Measurements from ENCODE around the gene ELK1.
A peak's percentile ranks its signal among the peaks of the same experiment; 100 is the strongest.
"Not testable (repeated sequence)": the region's sequence is repeated elsewhere in the genome, so short reads cannot be mapped to it uniquely, and the experiment has no call there.

ELK1 gene, protein sequence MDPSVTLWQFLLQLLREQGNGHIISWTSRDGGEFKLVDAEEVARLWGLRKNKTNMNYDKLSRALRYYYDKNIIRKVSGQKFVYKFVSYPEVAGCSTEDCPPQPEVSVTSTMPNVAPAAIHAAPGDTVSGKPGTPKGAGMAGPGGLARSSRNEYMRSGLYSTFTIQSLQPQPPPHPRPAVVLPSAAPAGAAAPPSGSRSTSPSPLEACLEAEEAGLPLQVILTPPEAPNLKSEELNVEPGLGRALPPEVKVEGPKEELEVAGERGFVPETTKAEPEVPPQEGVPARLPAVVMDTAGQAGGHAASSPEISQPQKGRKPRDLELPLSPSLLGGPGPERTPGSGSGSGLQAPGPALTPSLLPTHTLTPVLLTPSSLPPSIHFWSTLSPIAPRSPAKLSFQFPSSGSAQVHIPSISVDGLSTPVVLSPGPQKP

DNA sequence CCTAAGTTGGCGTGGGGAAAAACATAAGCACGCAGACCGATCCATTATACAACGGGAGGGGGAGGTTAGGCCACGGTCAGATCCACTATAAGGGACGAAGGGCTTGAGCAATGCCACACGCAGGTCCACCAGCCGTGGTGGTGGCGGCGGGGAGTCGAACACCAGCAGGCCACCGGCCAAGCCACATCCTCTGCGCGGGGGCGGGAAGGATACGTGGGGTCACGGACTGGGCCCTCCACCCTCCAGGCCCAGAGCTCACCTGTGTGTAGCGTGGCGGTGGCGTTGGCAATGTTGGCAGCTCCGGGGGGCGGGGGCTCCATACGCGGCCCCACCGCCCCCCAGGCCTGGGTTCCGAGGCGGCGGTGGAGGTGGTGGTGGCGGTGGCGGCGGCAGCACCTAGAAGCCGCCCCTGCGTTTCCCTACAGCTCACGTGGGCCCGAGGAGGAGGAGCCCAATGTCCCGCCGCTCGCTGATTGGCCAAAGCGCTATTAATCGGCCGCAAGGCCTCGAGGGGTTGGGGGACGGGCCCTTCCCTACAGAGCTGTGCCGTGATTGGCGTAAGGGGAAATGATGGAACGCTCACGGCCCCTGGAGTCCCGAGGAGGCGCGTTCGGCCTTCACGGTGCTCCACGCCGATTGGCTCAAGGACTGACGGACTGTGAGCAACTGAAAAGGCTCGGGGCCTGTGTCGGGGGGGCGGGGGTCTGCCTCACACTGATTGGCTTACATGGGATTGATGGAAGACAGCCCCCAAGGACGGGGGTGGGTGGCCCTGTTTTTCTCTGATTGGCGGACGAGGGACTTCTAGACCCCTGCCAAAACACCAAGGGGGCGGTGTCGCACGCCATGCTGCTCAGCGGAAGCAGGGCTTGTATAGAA, at the start of gene ELK1:
ELK1 (minus strand) TSS at position 400 of the 879 bp plus-strand sequence. CDS start 9,122 bp downstream, outside the sequence.
- peak; percentile 94 for DNase-seq (ENCODE audit: low spot score)

- no peak for DNase-seq (ENCODE audit: low spot score)
These were observed 46.8 kb upstream of the ELK1 start for GRCh38 chrX:47697181-47697580.

GRCh38 chrX:47690175-47690574, 39.8 kb upstream of the ELK1 start:
- DNase-seq (ENCODE audit: low spot score), result no peak

DNA sequence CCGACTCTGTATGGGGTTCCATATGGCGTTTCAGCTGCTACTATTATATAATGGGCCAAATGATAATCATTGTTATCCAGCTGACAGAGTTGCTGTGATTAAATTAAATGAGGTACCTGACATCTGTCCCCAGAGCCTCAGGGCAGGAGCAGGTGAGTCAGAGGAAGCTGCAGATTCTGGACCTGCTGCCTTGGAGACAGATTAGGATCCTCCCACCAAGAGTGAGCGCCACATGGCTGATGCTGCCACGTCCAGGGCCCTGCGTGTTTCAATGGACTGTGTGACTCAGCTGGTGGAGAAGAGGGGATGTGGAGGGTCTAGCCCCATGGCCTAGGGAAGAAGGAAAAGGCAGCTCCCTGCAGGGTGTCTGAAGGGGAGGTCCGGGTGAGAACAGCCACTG, 36.9 kb upstream of the ELK1 start:
- no peak for DNase-seq (ENCODE audit: low spot score)

GRCh38 chrX:47683829-47684205, 33.5 kb upstream of the ELK1 start:
- no peak for DNase-seq (ENCODE audit: low spot score)

- no peak for DNase-seq (ENCODE audit: low spot score)
These were observed 32.9 kb upstream of the ELK1 start for GRCh38 chrX:47683184-47683828.

GRCh38 chrX:47675959-47676859, 25.8 kb upstream of the ELK1 start:
- not testable (repeated sequence) for DNase-seq (ENCODE audit: low spot score)

DNA sequence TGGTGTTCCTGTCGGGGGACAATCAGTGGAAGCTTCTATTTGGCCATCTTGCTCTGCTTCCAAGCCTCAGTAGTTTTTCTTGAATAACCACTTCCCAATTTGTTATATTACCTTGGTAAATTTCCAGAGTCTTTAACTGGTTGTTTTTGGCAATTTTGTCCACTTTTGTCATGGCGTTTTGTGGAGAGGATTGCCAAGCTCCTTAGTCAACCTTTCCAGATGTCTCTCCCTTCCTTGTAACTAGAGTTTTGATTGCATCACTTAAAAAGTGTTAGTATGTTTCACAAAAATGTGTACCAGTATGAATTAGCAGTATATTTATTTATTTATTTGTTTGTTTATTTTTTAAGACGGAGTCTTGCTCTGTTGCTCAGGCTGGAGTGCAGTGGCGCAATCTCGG, 24.4 kb upstream of the ELK1 start:
- DNase-seq (ENCODE audit: low spot score), result no peak

GRCh38 chrX:47665797-47666196, 15.4 kb upstream of the ELK1 start:
- not testable (repeated sequence) for DNase-seq (ENCODE audit: low spot score)

GRCh38 chrX:47664737-47665136, 14.4 kb upstream of the ELK1 start:
- no peak for DNase-seq (ENCODE audit: low spot score)

- no peak for DNase-seq (ENCODE audit: low spot score)
These were observed 11.8 kb upstream of the ELK1 start for GRCh38 chrX:47662144-47662657.

DNA sequence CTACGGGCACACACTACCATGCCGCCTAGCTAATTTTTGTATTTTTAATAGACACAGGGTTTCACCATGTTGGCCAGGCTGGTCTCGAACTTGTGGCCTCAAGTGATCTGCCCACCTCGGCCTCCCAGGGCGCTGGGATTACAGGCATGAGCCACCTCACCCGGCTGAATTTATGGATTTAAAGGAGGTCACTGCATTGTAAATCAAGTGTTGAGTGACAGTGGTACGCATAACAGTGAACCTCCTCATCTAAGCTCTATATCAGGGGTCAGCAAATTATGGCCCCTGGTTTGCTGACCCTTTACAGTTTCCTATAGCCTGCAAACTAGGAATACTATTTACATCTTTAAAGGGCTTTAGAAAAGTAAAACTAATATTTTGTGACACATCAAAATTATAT, 11.2 kb upstream of the ELK1 start:
- no peak for DNase-seq (ENCODE audit: low spot score)

DNA sequence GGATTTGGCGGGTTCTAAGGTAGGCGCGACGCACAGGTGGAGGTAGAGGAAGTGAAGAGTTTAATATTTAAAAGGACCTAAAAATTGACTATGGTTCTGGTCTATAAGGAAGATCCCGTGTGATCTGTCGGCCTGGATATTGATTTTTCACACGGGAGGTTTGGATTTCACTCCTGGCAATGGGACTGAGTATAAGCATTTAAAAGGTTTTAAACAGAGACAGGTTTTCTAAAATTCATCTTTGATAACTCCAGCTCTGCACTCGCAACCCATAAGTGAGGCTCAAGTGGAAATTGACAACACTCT, 9.0 kb upstream of the ELK1 start:
- no peak for DNase-seq (ENCODE audit: low spot score)

DNA sequence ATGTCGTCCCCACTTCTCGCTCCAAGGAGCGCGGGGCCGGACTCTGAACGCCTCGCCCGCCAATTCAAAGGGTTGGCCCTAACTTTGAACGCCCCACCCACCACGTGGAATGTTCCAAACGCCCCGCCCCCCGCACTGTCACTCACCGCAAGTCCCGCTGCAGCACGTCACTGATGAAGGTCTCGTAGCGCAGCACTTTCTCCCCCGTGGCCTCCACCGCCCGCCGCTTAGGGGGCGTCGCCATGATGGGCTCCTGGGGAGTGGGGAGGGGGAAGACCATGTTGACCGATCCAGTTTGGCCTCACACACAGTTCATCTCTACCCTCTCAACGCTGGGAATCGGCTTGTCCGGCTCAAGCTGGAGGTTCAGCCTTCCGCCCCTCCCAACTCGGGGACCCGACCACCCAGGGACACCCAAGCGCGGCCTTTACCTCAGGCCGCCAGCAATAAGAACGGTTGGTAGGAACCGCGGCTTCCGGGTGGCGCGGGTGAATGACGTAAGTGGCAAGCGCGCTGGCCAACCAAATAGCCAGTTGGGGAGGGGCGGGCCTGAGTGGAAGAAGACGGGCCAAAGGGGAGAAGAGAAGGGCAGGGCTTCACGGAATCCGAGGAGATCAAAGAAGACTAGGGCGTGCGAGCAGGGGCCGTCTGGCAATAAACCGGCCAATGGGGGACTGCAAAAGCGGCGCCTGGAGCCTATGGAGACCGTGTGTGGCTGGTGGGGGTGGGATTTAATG, 8.5 kb upstream of the ELK1 start, which contains the start of gene UXT:
UXT (minus strand) TSS at position 497 of the 737 bp plus-strand sequence; CDS start at position 244, 253 bp downstream.
- DNase-seq (ENCODE audit: low spot score), result peak; percentile 88

DNA sequence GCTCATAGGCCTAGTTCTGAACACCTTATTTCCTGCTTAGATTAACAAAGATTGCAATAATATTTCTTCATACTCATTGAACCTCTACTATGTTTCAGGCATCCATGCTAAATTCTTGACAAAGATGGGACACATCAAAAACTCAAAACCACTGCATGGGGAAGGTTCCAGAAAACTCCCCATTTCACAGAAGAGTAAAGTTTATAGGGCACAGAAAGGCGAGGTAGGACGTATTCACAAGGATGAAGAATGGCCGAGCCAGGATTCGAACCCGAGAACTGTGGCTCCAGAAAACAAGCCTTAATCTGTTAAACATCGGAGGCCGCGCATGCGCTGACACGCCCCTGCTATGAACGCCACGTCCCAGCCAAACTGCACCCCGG, 7.9 kb upstream of the ELK1 start:
- no peak for DNase-seq (ENCODE audit: low spot score)

DNA sequence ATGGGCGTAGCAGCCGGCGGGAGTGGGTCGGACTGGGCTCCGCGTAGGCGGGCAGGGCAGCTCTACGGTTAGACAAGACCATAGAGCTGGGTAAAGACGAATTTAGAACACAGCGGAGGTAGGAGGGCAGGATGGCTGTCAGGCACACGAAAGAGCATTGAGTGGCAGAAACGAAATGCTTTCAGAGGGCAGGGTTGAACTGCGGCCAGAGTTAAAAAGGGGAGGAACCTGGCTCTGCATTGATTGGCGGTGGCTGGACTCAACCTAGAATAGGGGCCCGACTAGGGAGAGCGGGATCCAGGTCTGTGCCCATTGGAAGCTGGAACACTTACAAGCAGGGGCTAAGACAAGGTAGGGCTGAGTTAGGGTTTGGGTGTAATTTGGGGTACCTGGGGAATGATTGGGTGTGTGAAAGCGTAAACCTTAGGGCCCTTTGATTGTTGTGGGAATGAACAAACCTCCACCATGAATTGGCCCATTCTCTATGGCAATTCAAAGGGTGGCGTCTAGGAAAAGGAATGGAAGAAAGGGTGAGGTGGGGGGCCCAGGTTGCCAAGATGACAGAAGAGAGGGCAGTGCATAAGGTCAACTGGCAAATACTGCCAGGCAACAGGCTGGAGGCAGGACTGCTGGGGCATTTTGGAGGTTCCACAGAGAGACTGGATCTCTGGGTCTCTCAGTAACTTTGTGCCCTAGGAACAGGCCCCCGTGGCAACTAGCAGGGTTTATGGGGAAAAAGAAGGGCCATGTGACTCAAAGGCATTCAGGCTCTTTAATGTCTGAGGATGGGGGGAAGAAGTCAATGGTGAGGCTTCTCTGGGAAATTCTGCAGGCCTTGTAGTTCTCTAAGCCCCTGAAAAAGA, 911 bp upstream of the ELK1 start:
- DNase-seq (ENCODE audit: low spot score), result no peak

- DNase-seq (ENCODE audit: low spot score), result no peak
These were observed 591 bp downstream of the ELK1 start for GRCh38 chrX:47649781-47650163.

DNA sequence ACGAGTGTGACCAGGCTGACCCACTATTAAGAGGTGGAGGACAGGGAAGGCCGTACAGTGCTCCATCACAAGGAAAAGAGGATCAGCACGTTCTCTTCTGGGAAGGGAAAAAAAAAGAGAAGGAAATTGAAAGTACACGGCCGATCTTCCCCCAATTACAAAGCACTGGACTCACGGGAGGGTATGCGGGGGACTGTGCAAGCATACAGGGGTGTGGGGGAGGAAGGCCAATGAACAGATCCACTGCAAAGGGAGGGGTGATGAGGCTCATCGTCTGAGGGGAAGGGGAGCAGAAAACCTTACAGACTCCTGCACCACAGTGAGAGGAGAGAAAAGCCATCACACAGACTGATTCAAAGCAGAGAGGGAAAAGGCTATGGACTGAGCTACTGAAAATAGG, 1.1 kb downstream of the ELK1 start:
- no peak for DNase-seq (ENCODE audit: low spot score)

GRCh38 chrX:47648376-47648775, 2.0 kb downstream of the ELK1 start:
- DNase-seq (ENCODE audit: low spot score), result no peak

DNA sequence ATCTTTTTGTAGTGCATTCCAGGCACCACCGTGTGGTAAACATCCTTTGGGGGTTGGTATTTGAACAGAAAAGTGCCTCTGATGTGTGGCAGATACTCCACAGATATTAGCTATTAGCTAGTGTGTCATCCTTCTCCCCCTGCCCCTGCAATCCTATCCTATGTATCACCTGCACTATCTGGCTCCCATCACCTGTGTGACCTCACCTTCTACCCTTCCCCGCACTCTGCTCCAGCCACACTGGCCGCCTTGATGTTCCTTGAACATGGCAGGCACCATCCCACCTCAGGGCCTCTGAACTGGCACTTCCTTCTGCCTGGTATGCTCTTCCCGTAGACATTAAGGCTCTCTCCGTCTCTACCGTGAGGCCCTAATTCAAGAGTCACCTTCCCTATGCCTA, 3.7 kb downstream of the ELK1 start:
- DNase-seq (ENCODE audit: low spot score), result no peak
